Measurements from ENCODE around the gene TEN1.

DNA sequence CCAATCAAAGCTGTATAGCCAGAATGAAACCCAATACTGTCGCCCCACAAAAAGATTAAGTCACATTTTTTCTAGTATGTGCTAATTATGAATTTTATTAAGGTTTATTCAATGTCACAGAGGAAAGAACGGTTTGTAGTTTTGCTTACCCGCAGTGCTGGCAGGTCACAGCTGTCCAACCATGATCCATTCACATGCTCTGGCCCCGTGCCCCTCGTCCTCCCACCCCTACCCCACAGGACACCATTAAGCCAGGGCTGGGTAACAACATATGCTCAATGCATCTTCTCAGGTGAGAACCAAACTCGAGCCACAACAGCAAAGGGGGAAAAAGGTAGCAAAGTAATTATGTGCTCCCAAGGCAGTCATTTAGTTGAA, 37.6 kb upstream of the TEN1 start:
- TF ChIP-seq POLR2AphosphoS5 (IDR thresholded peaks at IDR 0.05; ENCODE audit: borderline replicate concordance, low read depth, low read length) (no peak), EZH2 (IDR thresholded peaks at IDR 0.05) (no peak), FOXP2 (optimal IDR thresholded peaks at IDR 0.05; ENCODE audit: control extremely low read depth, extremely low read length, insufficient read depth) (no peak)

Data from SK-N-MC (cell line).